HepG2 (cell line): ENCODE measurements around the gene GSDME. TPM values are rescaled to one million over a fixed set of nuclear protein-coding genes. Genes with fewer than 3 reads are reported as not detected.

ENCODE experiments used
- ATAC-seq: fragments of 200-7000 bp; cut with Tn5 transposase; 3 replicates; pipeline ENCODE4 v1.9.1; 2020; ENCODE audit warnings: mild to moderate bottlenecking, moderate library complexity
- BruUV-seq: library from RNA; stranded (reverse); fragments of 400-500 nt; replicated peaks from 2 replicates; lab custom pipeline; 2021; lab: Mats Ljungman, UMichigan
- CTCF ChIA-PET: fragments of 300-600 bp; formaldehyde crosslinking; extraction: SDS; loops from one replicate; lab custom pipeline; 2021; ENCODE audit warnings: low total read pairs, inconsistent platforms, low intra/inter-chr PET ratio; lab: Yijun Ruan, JAX
- POLR2A ChIA-PET: fragments of 350-600 bp; sonication (Branson Sonifier 250); formaldehyde crosslinking; loops from one replicate; lab custom pipeline; 2020; ENCODE audit warnings: antibody characterized with exemption, inconsistent platforms; lab: Yijun Ruan, JAX
- DNase-seq: peaks from one replicate; pipeline ENCODE4 v3.0.0-alpha.2; 2015; ENCODE audit warnings: low spot score
- FAIRE-seq: peaks from 3 replicates; lab custom pipeline; 2011; peaks lifted over from hg19 to GRCh38; lab: Jason Lieb, UNC
- H2AFZ ChIP-seq: one replicate; pipeline ENCODE4 v1.6.1; 2011; ENCODE audit warnings: low read length, inconsistent platforms
- H3K27ac ChIP-seq: fragments of 300-600 bp; 3 replicates; pipeline ENCODE4 v1.8.0; 2011; ENCODE audit warnings: mixed run types, mild to moderate bottlenecking, mixed read lengths, low read length, inconsistent platforms; ENCODE audit not compliant: insufficient read depth; ENCODE audit errors: extremely low read length
- H3K27me3 ChIP-seq, 2 experiments: fragments of 200-600 bp in 1 of 2; 2 replicates in 1 of 2; 3 replicates in 1 of 2; pipeline versions ENCODE4 v1.6.0 to v1.8.0; 2011; ENCODE audit warnings: low read length in 2 of 2, mild to moderate bottlenecking in 2 of 2, moderate library complexity in 2 of 2, inconsistent platforms in 1 of 2; ENCODE audit not compliant: insufficient read depth in 2 of 2, control insufficient read depth in 1 of 2
- H3K36me3 ChIP-seq, 2 experiments: fragments of 200-600 bp in 1 of 2; replicated peaks in 1 of 2; 2 replicates in 1 of 2; 3 replicates in 1 of 2; pipeline versions ENCODE4 v1.5.1 to v1.8.0; 2011; ENCODE audit warnings: low read length in 2 of 2, inconsistent platforms in 1 of 2; ENCODE audit not compliant: insufficient read depth in 2 of 2, control insufficient read depth in 1 of 2
- H3K4me1 ChIP-seq: 2 replicates; pipeline ENCODE4 v1.5.1; 2012; ENCODE audit warnings: low read length, inconsistent platforms; ENCODE audit not compliant: insufficient read depth
- H3K4me2 ChIP-seq: 2 replicates; pipeline ENCODE4 v1.6.0; 2011; ENCODE audit warnings: low read depth, low read length, inconsistent platforms
- H3K4me3 ChIP-seq, 3 experiments: fragments of 200-600 bp in 1 of 3; sonication (generic), shearing (Covaris generic) in 1 of 3; replicated peaks in 1 of 3; 2 replicates each; pipeline ENCODE4 v1.5.1; 2011 to 2016; ENCODE audit warnings: low read length in 3 of 3, inconsistent platforms in 2 of 3, low read depth in 2 of 3, mild to moderate bottlenecking in 2 of 3, control low read depth in 1 of 3, mixed read lengths in 1 of 3; ENCODE audit not compliant: insufficient read depth in 1 of 3
- H3K79me2 ChIP-seq: one replicate; pipeline ENCODE4 v1.6.1; 2011; ENCODE audit warnings: low read length, inconsistent platforms; ENCODE audit not compliant: insufficient read depth
- H3K9ac ChIP-seq: 2 replicates; pipeline ENCODE4 v1.6.0; 2011; ENCODE audit warnings: mild to moderate bottlenecking, low read depth, low read length, inconsistent platforms; ENCODE audit not compliant: insufficient read depth
- H3K9me3 ChIP-seq: 2 replicates; pipeline ENCODE4 v1.5.1; 2012; ENCODE audit warnings: mild to moderate bottlenecking, low read length
- H4K20me1 ChIP-seq: 2 replicates; pipeline ENCODE4 v1.6.0; 2011; ENCODE audit warnings: inconsistent platforms, mild to moderate bottlenecking, low read length, moderate library complexity; ENCODE audit not compliant: insufficient read depth
- CEBPB ChIP-seq: IDR thresholded peaks from 2 replicates; pipeline ENCODE4 v1.6.1; 2011; ENCODE audit warnings: low read depth, low read length, improper control_type of control experiment, borderline replicate concordance
- DR1 ChIP-seq: sonication (generic); formaldehyde crosslinking; IDR thresholded peaks from 2 replicates; pipeline ENCODE4 v1.8.0; 2021; ENCODE audit warnings: mild to moderate bottlenecking, missing genetic modification reagents, inconsistent platforms
- FOXA1 ChIP-seq, 2 experiments: fragments of 450-650 bp in 1 of 2; sonication (generic) in 1 of 2; formaldehyde crosslinking in 1 of 2; IDR thresholded peaks; 2 replicates each; pipeline versions ENCODE4 v1.4.0 to v1.6.1; 2016 to 2020; ENCODE audit warnings: missing genetic modification reagents in 1 of 2
- HOXA7 ChIP-seq: sonication (generic); formaldehyde crosslinking; IDR thresholded peaks from 2 replicates; pipeline ENCODE4 v1.8.1; 2022; ENCODE audit warnings: mild to moderate bottlenecking, missing genetic modification reagents, moderate library complexity
- KDM5A ChIP-seq: fragments of 200-600 bp; sonication (generic); IDR thresholded peaks from 2 replicates; pipeline ENCODE4 v1.7.0; 2018; ENCODE audit warnings: antibody characterized with exemption, mild to moderate bottlenecking, low read length, borderline replicate concordance
- MAFK ChIP-seq, 2 experiments: IDR thresholded peaks in 1 of 2; conservative IDR thresholded peaks in 1 of 2; 2 replicates each; pipeline ENCODE4 v1.6.1; 2011; ENCODE audit warnings: improper control_type of control experiment in 2 of 2, low read length in 2 of 2
- MBD4 ChIP-seq: IDR thresholded peaks from 2 replicates; pipeline ENCODE4 v1.6.1; 2012; ENCODE audit warnings: low read length, inconsistent platforms, borderline replicate concordance
- RAD51 ChIP-seq: fragments of 450-650 bp; IDR thresholded peaks from 2 replicates; pipeline ENCODE4 v1.6.1; 2016; ENCODE audit warnings: borderline replicate concordance
- RORA ChIP-seq: sonication (generic); formaldehyde crosslinking; IDR thresholded peaks from 2 replicates; pipeline ENCODE4 v1.5.0; 2020; ENCODE audit warnings: mild to moderate bottlenecking, missing genetic modification reagents, moderate library complexity
- ZMYM2 ChIP-seq: sonication (generic); formaldehyde crosslinking; IDR thresholded peaks from 2 replicates; pipeline ENCODE4 v1.8.0; 2022; ENCODE audit warnings: mild to moderate bottlenecking, missing genetic modification reagents
- ZNF251 ChIP-seq: sonication (generic); formaldehyde crosslinking; IDR thresholded peaks from 2 replicates; pipeline ENCODE4 v1.9.0; 2021; ENCODE audit warnings: mild to moderate bottlenecking, missing genetic modification reagents
- ZNF713 ChIP-seq: sonication (generic); formaldehyde crosslinking; IDR thresholded peaks from 2 replicates; pipeline ENCODE4 v1.4.0; 2020; ENCODE audit warnings: mild to moderate bottlenecking, missing genetic modification reagents
- WGBS: methylation state at CpG from one replicate; pipeline ENCODE4 v1.1.6; 2017; ENCODE audit warnings: low lambda C conversion rate; 5-methylcytosine and 5-hydroxymethylcytosine counted together
- in situ Hi-C: cut with HindIII; loops from 2 replicates; pipeline ENCODE4 v1.10.0; 2017; ENCODE audit warnings: low pct_unique_long_range_greater_than_20kb; ENCODE audit not compliant: extremely low pct_ligation_motif_present
- intact Hi-C: fragments of 100-400 bp; cut with micrococcal nuclease; formaldehyde crosslinking; loops from one replicate; pipeline ENCODE4 v1.10.0; 2022; ENCODE audit not compliant: unreplicated experiment
- polyA plus RNA-seq, 8 experiments: library from polyadenylated mRNA; depleted of rRNA in 3 of 8; stranded (reverse) in 7 of 8; unstranded in 1 of 8; fragments of >200 nt; fragmentation: Illumina TruSeq in 4 of 8; extraction: Trizol in 4 of 8; gene quantifications; 2 replicates each; pipeline versions ENCODE4 v1.2.1 to v1.2.3, GENCODE V29; 2011 to 2016; ENCODE audit warnings: low read depth in 4 of 8, missing spikeins in 1 of 8, mixed read lengths in 1 of 8; ENCODE audit not compliant: insufficient read depth in 1 of 8
- total RNA-seq, 5 experiments: library from RNA; depleted of rRNA; stranded (reverse); fragments of >200 nt; fragmentation: Illumina TruSeq; extraction: Trizol; gene quantifications; 2 replicates each; pipeline ENCODE4 v1.2.3, GENCODE V29; 2016; ENCODE audit warnings: low read depth in 1 of 5
- TF ChIP-seq, protein P1 (sequence below): IDR thresholded peaks from 2 replicates; pipeline ENCODE4 v1.6.1; 2016; ENCODE audit warnings: missing compliant biosample characterization, missing genetic modification reagents, borderline replicate concordance

GSDME gene
- total and polyA plus RNA-seq, 2 of the 13 experiments (the other 11 are each of a cell fraction or from before 2014, with no cell fraction given), result 19.2 to 28.2 TPM

DNA sequence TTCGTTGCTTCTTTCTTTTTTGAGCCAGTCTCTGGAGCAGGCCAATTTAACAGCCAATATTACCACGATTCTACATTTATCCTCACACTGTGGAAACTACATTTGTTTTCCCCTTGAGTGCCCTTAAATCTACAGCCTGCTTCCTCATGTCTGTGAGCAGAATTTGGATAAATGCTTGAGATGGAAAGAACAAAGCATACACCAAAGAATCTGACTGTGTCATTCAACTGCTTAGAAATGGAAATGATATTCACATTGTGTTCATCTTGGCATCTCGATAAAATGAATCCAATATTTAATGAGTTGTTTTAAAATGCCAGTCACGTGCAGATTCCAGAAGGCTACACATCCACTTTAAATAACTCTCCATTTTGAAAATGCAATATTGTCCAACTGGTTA, 41.0 kb upstream of the GSDME start:
- Histone ChIP-seq H2AFZ (no peak overlapping the region), H3K36me3 (peaks cover 0 to 12% of the 10 kb centered on the region in 2 experiments; a peak in 1 of 5 replicates), H3K79me2 (no peaks in the 10 kb centered on the region), H3K27me3 (no peaks in the 10 kb centered on the region), H3K27ac (no peak overlapping the region), H3K4me2 (no peak overlapping the region), H3K9me3 (no peaks in the 10 kb centered on the region), H3K4me1 (peaks cover 23% of the 10 kb centered on the region), H4K20me1 (no peaks in the 10 kb centered on the region), H3K9ac (no peak overlapping the region), H3K4me3 (no peak overlapping the region)
- FAIRE-seq, result no peak
- 96% methylated on average over 4 of the region's 4 CpGs for WGBS
- intact Hi-C loops, result no loop called here
- in situ Hi-C loops, result no loop called here
- TF ChIP-seq DR1 (no peak), ZNF713 (CRISPR knock-in tag) (no peak), KDM5A (no peak), FOXA1 (IDR thresholded peaks at IDR 0.05) (no peak), FOXA1 (CRISPR knock-in tag; IDR thresholded peaks at IDR 0.05) (no peak), MAFK (conservative IDR thresholded peaks at IDR 0.05 in 1 of 2, IDR thresholded peaks at IDR 0.05 in 1 of 2; ENCODE audit: low read length in 2 of 2) (no peak), MBD4 (no peak), CEBPB (no peak), RAD51 (no peak), RORA (CRISPR knock-in tag) (no peak), ZNF251 (CRISPR knock-in tag) (no peak), HOXA7 (CRISPR knock-in tag) (no peak), ZMYM2 (CRISPR knock-in tag) (no peak)
- TF ChIP-seq, protein P1, sequence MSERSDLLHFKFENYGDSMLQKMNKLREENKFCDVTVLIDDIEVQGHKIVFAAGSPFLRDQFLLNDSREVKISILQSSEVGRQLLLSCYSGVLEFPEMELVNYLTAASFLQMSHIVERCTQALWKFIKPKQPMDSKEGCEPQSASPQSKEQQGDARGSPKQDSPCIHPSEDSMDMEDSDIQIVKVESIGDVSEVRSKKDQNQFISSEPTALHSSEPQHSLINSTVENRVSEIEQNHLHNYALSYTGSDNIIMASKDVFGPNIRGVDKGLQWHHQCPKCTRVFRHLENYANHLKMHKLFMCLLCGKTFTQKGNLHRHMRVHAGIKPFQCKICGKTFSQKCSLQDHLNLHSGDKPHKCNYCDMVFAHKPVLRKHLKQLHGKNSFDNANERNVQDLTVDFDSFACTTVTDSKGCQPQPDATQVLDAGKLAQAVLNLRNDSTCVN (CRISPR knock-in tag), result no peak
- ChIA-PET CTCF (no interaction called here), POLR2A (no interaction called here)
- DNase-seq, result no peak
- no TSS peak for BruUV-seq
- no peak for ATAC-seq
